HepG2 (cell line): ENCODE results near the gene SOX12. TPM values are rescaled to one million over a fixed set of nuclear protein-coding genes. Genes with fewer than 3 reads are reported as not detected.

Experiments used
- BHLHE40 ChIP-seq: IDR thresholded peaks from 2 replicates; pipeline ENCODE4 v1.6.1; 2011; ENCODE audit warnings: low read length, improper control_type of control experiment
- HBP1 ChIP-seq: IDR thresholded peaks from 2 replicates; pipeline ENCODE4 v1.6.1; 2016; ENCODE audit warnings: low read depth, control low read depth
- HNF1B ChIP-seq: sonication (generic); formaldehyde crosslinking; IDR thresholded peaks from 2 replicates; pipeline ENCODE4 v1.5.1; 2020; ENCODE audit warnings: mild to moderate bottlenecking, moderate library complexity, missing genetic modification reagents
- HNF4G ChIP-seq, 2 experiments: sonication (generic) in 1 of 2; formaldehyde crosslinking in 1 of 2; IDR thresholded peaks; 2 replicates each; pipeline versions ENCODE4 v1.4.0 to v1.6.1; 2011 to 2020; ENCODE audit warnings: borderline replicate concordance in 2 of 2, low read depth in 2 of 2, mild to moderate bottlenecking in 2 of 2, low read length in 1 of 2, missing genetic modification reagents in 1 of 2, moderate library complexity in 1 of 2
- HOXA9 ChIP-seq: sonication (generic); formaldehyde crosslinking; IDR thresholded peaks from 2 replicates; pipeline ENCODE4 v1.8.1; 2022; ENCODE audit warnings: missing genetic modification reagents, mild to moderate bottlenecking, moderate library complexity, borderline replicate concordance
- TIGD3 ChIP-seq: sonication (generic); formaldehyde crosslinking; IDR thresholded peaks from 2 replicates; pipeline ENCODE4 v1.5.1; 2020; ENCODE audit warnings: mild to moderate bottlenecking, missing genetic modification reagents, borderline replicate concordance
- U2AF1 ChIP-seq: fragments of 200-400 bp; formaldehyde crosslinking; optimal IDR thresholded peaks from 2 replicates; pipeline ENCODE3; 2017; ENCODE audit warnings: mild to moderate bottlenecking, low read depth, low read length
- ZMAT3 ChIP-seq: sonication (generic); formaldehyde crosslinking; conservative IDR thresholded peaks from 2 replicates; pipeline ENCODE4 v1.7.0; 2021; ENCODE audit warnings: missing genetic modification reagents
- ZNF256 ChIP-seq: sonication (generic); formaldehyde crosslinking; conservative IDR thresholded peaks from 2 replicates; pipeline ENCODE4 v1.4.0; 2020; ENCODE audit warnings: missing genetic modification reagents
- ZNF264 ChIP-seq: sonication (generic); formaldehyde crosslinking; IDR thresholded peaks from 2 replicates; pipeline ENCODE4 v1.4.0; 2020; ENCODE audit warnings: missing genetic modification reagents
- ZNF709 ChIP-seq: sonication (generic); formaldehyde crosslinking; IDR thresholded peaks from 2 replicates; pipeline ENCODE4 v1.5.0; 2020; ENCODE audit warnings: mild to moderate bottlenecking, missing genetic modification reagents
- ZNF850 ChIP-seq: sonication (generic); formaldehyde crosslinking; conservative IDR thresholded peaks from 2 replicates; pipeline ENCODE4 v1.9.0; 2021; ENCODE audit warnings: mild to moderate bottlenecking, missing genetic modification reagents
- polyA plus RNA-seq, 8 experiments: library from polyadenylated mRNA; depleted of rRNA in 3 of 8; stranded (reverse) in 7 of 8; unstranded in 1 of 8; fragments of >200 nt; fragmentation: Illumina TruSeq in 4 of 8; extraction: Trizol in 4 of 8; gene quantifications; 2 replicates each; pipeline versions ENCODE4 v1.2.1 to v1.2.3, GENCODE V29; 2011 to 2016; ENCODE audit warnings: low read depth in 4 of 8, missing spikeins in 1 of 8, mixed read lengths in 1 of 8; ENCODE audit not compliant: insufficient read depth in 1 of 8
- total RNA-seq, 5 experiments: library from RNA; depleted of rRNA; stranded (reverse); fragments of >200 nt; fragmentation: Illumina TruSeq; extraction: Trizol; gene quantifications; 2 replicates each; pipeline ENCODE4 v1.2.3, GENCODE V29; 2016; ENCODE audit warnings: low read depth in 1 of 5
- TF ChIP-seq, protein P1 (sequence below), 2 experiments: sonication (generic) in 1 of 2; formaldehyde crosslinking in 1 of 2; IDR thresholded peaks; 2 replicates each; pipeline versions ENCODE4 v1.4.0 to v1.6.1; 2018 to 2020; ENCODE audit warnings: missing genetic modification reagents in 2 of 2, borderline replicate concordance in 1 of 2, low read depth in 1 of 2, mild to moderate bottlenecking in 1 of 2, missing biosample characterization in 1 of 2
- TF ChIP-seq, protein P2 (sequence below): sonication (generic); formaldehyde crosslinking; IDR thresholded peaks from 2 replicates; pipeline ENCODE4 v1.4.0; 2020; ENCODE audit warnings: missing genetic modification reagents

The SOX12 gene
- total and polyA plus RNA-seq, 2 of the 13 experiments (the other 11 are each of a cell fraction or from before 2014, with no cell fraction given) = 10.0 to 18.7 TPM

DNA sequence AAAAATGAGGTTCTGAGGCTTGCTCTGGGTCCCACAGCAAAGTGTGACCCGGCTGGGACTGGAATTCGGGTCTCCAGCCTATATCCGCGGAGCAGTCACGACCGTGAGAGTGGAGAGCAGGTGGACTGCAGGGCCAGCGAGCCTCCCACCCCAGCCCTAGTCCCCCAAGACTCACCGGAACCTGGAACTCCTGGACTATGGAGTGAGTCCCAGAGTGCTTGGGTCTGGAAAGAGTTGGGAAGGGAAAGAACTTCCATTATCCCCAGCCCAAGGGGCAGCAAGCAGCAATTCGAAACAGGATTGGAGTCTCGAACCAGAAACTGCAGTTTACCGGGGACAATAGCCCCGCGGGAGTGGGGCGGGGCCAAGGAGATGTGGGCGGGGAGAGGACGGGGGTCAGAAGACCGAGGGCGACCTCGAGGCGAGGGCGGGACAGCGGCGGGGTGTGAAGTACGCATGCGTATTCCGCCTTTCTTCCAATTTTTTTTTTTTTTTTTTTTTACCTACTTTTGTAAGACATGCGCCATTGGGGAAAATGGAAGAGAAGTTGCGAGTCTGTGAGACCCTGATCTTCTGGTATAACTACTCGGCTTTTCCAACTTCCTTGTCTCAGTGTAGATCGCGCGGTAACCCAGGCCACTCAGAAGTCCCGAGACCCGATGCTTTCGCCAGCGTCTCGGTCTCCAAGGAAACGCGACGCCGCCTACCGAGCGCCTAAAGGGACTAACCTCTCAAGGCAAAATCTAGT lies 35.1 kb upstream of the SOX12 start, which contains the start of gene C20orf96 (continued):
- TF ChIP-seq, protein P1, sequence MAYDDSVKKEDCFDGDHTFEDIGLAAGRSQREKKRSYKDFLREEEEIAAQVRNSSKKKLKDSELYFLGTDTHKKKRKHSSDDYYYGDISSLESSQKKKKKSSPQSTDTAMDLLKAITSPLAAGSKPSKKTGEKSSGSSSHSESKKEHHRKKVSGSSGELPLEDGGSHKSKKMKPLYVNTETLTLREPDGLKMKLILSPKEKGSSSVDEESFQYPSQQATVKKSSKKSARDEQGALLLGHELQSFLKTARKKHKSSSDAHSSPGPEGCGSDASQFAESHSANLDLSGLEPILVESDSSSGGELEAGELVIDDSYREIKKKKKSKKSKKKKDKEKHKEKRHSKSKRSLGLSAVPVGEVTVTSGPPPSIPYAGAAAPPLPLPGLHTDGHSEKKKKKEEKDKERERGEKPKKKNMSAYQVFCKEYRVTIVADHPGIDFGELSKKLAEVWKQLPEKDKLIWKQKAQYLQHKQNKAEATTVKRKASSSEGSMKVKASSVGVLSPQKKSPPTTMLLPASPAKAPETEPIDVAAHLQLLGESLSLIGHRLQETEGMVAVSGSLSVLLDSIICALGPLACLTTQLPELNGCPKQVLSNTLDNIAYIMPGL (CRISPR knock-in tag; IDR thresholded peaks at IDR 0.05; ENCODE audit: borderline replicate concordance in 1 of 2, low read depth in 1 of 2) = peak in 1 of 2 experiments; percentile 84; a peak in 2 of 4 replicates
- no peak for TF ChIP-seq ZNF850
- TF ChIP-seq ZMAT3 (CRISPR knock-in tag) = no peak
- TF ChIP-seq, protein P2, sequence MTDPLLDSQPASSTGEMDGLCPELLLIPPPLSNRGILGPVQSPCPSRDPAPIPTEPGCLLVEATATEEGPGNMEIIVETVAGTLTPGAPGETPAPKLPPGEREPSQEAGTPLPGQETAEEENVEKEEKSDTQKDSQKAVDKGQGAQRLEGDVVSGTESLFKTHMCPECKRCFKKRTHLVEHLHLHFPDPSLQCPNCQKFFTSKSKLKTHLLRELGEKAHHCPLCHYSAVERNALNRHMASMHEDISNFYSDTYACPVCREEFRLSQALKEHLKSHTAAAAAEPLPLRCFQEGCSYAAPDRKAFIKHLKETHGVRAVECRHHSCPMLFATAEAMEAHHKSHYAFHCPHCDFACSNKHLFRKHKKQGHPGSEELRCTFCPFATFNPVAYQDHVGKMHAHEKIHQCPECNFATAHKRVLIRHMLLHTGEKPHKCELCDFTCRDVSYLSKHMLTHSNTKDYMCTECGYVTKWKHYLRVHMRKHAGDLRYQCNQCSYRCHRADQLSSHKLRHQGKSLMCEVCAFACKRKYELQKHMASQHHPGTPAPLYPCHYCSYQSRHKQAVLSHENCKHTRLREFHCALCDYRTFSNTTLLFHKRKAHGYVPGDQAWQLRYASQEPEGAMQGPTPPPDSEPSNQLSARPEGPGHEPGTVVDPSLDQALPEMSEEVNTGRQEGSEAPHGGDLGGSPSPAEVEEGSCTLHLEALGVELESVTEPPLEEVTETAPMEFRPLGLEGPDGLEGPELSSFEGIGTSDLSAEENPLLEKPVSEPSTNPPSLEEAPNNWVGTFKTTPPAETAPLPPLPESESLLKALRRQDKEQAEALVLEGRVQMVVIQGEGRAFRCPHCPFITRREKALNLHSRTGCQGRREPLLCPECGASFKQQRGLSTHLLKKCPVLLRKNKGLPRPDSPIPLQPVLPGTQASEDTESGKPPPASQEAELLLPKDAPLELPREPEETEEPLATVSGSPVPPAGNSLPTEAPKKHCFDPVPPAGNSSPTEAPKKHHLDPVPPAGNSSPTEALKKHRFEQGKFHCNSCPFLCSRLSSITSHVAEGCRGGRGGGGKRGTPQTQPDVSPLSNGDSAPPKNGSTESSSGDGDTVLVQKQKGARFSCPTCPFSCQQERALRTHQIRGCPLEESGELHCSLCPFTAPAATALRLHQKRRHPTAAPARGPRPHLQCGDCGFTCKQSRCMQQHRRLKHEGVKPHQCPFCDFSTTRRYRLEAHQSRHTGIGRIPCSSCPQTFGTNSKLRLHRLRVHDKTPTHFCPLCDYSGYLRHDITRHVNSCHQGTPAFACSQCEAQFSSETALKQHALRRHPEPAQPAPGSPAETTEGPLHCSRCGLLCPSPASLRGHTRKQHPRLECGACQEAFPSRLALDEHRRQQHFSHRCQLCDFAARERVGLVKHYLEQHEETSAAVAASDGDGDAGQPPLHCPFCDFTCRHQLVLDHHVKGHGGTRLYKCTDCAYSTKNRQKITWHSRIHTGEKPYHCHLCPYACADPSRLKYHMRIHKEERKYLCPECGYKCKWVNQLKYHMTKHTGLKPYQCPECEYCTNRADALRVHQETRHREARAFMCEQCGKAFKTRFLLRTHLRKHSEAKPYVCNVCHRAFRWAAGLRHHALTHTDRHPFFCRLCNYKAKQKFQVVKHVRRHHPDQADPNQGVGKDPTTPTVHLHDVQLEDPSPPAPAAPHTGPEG = peak; percentile 55; the same call in 1 of the 2 replicates
- TF ChIP-seq HBP1 (CRISPR knock-in tag) = peak; percentile 16; the same call in 1 of the 2 replicates
- no peak for TF ChIP-seq HNF4G (IDR thresholded peaks at IDR 0.05; ENCODE audit: borderline replicate concordance, low read depth, low read length)
- TF ChIP-seq HNF4G (CRISPR knock-in tag; IDR thresholded peaks at IDR 0.05; ENCODE audit: borderline replicate concordance, low read depth) = no peak; the same call in 1 of the 2 replicates
- TF ChIP-seq ZNF709 = no peak; the same call in 1 of the 2 replicates
- TF ChIP-seq HOXA9 (CRISPR knock-in tag) = no peak
- peak; percentile 40; the same call in 1 of the 2 replicates for TF ChIP-seq ZNF256 (CRISPR knock-in tag)
- TF ChIP-seq BHLHE40 = no peak
- TF ChIP-seq U2AF1 = no peak
- TF ChIP-seq ZNF264 (CRISPR knock-in tag) = no peak
- TF ChIP-seq HNF1B (CRISPR knock-in tag) = peak; percentile 70
- no peak for TF ChIP-seq TIGD3 (CRISPR knock-in tag)
